B cell (primary cell): ENCODE data around the gene MLLT3. TPM values are rescaled to one million over a fixed set of nuclear protein-coding genes. Genes with fewer than 3 reads are reported as not detected.

Experiments used
- ATAC-seq: fragments of 200-7000 bp; cut with Tn5 transposase; one replicate; pipeline ENCODE4 v1.10.0; 2021; ENCODE audit warnings: low read depth, mild to moderate bottlenecking, moderate number of reproducible peaks, moderate library complexity
- CTCF ChIA-PET: fragments of 350-600 bp; sonication (Branson Sonifier 250); formaldehyde crosslinking; loops from one replicate; lab custom pipeline; 2021; ENCODE audit warnings: antibody characterized with exemption, inconsistent platforms; lab: Charles Lee
- POLR2A ChIA-PET: fragments of 350-600 bp; sonication (Branson Sonifier 250); formaldehyde crosslinking; loops from one replicate; lab custom pipeline; 2021; ENCODE audit warnings: antibody characterized with exemption; lab: Charles Lee
- DNase-seq: peaks from one replicate; pipeline ENCODE4 v3.0.0; 2013
- H2AFZ ChIP-seq: 2 replicates; pipeline ENCODE4 v1.6.1; 2012; ENCODE audit warnings: mild to moderate bottlenecking, low read depth, low read length; ENCODE audit not compliant: insufficient read depth, poor library complexity, severe bottlenecking
- H3K27ac ChIP-seq, 2 donors: 1 replicate in 1 of 2; 2 replicates in 1 of 2; pipeline ENCODE4 v1.5.1; 2012 to 2013; ENCODE audit warnings: low read length in 2 of 2, mild to moderate bottlenecking in 2 of 2, moderate library complexity in 1 of 2
- H3K27me3 ChIP-seq, 4 experiments: fragments of 200-600 bp in 1 of 4; sonication (generic) in 1 of 4; replicated peaks in 1 of 4; 1 replicate in 2 of 4; 2 replicates in 2 of 4; pipeline versions ENCODE4 v1.6.1 to v1.7.0; 2013 to 2016; ENCODE audit warnings: low read length in 3 of 4, mild to moderate bottlenecking in 2 of 4, mixed read lengths in 1 of 4, moderate library complexity in 1 of 4; ENCODE audit not compliant: insufficient read depth in 4 of 4, control insufficient read depth in 3 of 4; ENCODE audit errors: control extremely low read depth in 1 of 4
- H3K36me3 ChIP-seq, 2 experiments: replicated peaks in 1 of 2; 1 replicate in 1 of 2; 2 replicates in 1 of 2; pipeline versions ENCODE4 v1.6.1 to v1.7.1; 2013; ENCODE audit warnings: low read length in 1 of 2; ENCODE audit not compliant: insufficient read depth in 2 of 2, control insufficient read depth in 1 of 2; ENCODE audit errors: control extremely low read depth in 1 of 2, extremely low read depth in 1 of 2
- H3K4me1 ChIP-seq, 2 donors: fragments of 200-600 bp in 1 of 2; sonication (generic) in 1 of 2; 1 replicate in 1 of 2; 2 replicates in 1 of 2; pipeline versions ENCODE4 v1.5.1 to v1.6.1; 2013 to 2017; ENCODE audit warnings: low read length in 2 of 2; ENCODE audit not compliant: control insufficient read depth in 2 of 2, insufficient read depth in 2 of 2
- H3K4me2 ChIP-seq: replicated peaks from 2 replicates; pipeline ENCODE3; 2012; ENCODE audit warnings: mild to moderate bottlenecking, low read depth, low read length; ENCODE audit not compliant: poor library complexity, severe bottlenecking
- H3K4me3 ChIP-seq, 5 experiments: fragments of 200-600 bp in 1 of 5; sonication (generic) in 1 of 5; 1 replicate in 3 of 5; 2 replicates in 2 of 5; pipeline versions ENCODE4 v1.5.1 to v1.7.0; 2011 to 2016; ENCODE audit warnings: low read length in 4 of 5, mild to moderate bottlenecking in 4 of 5, low read depth in 2 of 5, control low read depth in 1 of 5, moderate library complexity in 1 of 5; ENCODE audit not compliant: insufficient read depth in 1 of 5; ENCODE audit errors: control extremely low read depth in 1 of 5, extremely low read depth in 1 of 5
- H3K79me2 ChIP-seq: fragments of 200-600 bp; sonication (generic); one replicate; pipeline ENCODE4 v1.6.0; 2016; ENCODE audit warnings: low read length; ENCODE audit not compliant: control insufficient read depth, insufficient read depth
- H3K9ac ChIP-seq: fragments of 200-600 bp; sonication (generic); 2 replicates; pipeline ENCODE4 v1.6.1; 2017; ENCODE audit warnings: mild to moderate bottlenecking, low read length, moderate library complexity
- H3K9me3 ChIP-seq, 3 donors: one replicate each; pipeline versions ENCODE4 v1.6.1 to v1.7.1; 2013; ENCODE audit warnings: low read length in 2 of 3; ENCODE audit not compliant: control insufficient read depth in 2 of 3, insufficient read depth in 1 of 3; ENCODE audit errors: control extremely low read depth in 1 of 3
- H4K20me1 ChIP-seq: 2 replicates; pipeline ENCODE4 v1.6.0; 2012; ENCODE audit warnings: mild to moderate bottlenecking, low read length; ENCODE audit not compliant: insufficient read depth, control insufficient read depth, poor library complexity, severe bottlenecking
- H3K27ac Mint-ChIP-seq: one replicate; pipeline ENCODE4 v1.8.0; 2021; ENCODE audit warnings: mixed read lengths
- H3K27me3 Mint-ChIP-seq: one replicate; pipeline ENCODE4 v1.8.0; 2021; ENCODE audit warnings: mixed read lengths
- H3K4me1 Mint-ChIP-seq: one replicate; pipeline ENCODE4 v1.8.0; 2021; ENCODE audit warnings: mixed read lengths
- H3K4me3 Mint-ChIP-seq: one replicate; pipeline ENCODE4 v1.8.0; 2021; ENCODE audit warnings: mixed read lengths
- H3K9me3 Mint-ChIP-seq: one replicate; pipeline ENCODE4 v1.8.0; 2022; ENCODE audit warnings: mixed read lengths; ENCODE audit not compliant: insufficient read depth
- CTCF ChIP-seq: fragments of 200-600 bp; IDR thresholded peaks from one replicate; pipeline ENCODE4 v1.8.0; 2022; ENCODE audit warnings: antibody characterized with exemption, mild to moderate bottlenecking
- EZH2 ChIP-seq: IDR thresholded peaks from 2 replicates; pipeline ENCODE4 v1.6.1; 2012; ENCODE audit warnings: borderline replicate concordance, low read depth, mild to moderate bottlenecking, moderate library complexity, low read length; ENCODE audit not compliant: insufficient read depth, poor library complexity, severe bottlenecking
- WGBS: methylation state at CpG from one replicate; pipeline ENCODE4 v1.1.5; 2013; ENCODE audit warnings: missing lambda C conversion rate; ENCODE audit not compliant: insufficient coverage; 5-methylcytosine and 5-hydroxymethylcytosine counted together
- intact Hi-C: fragments of 100-400 bp; cut with micrococcal nuclease; formaldehyde crosslinking; loops from one replicate; pipeline ENCODE4 v1.10.0; 2022
- polyA plus RNA-seq: library from polyadenylated mRNA; depleted of rRNA; stranded (reverse); fragments of >200 nt; gene quantifications from 2 replicates; pipeline ENCODE4 v1.2.3, GENCODE V29; 2012
- total RNA-seq, 2 donors: library from RNA; stranded (reverse); fragments of 120-200 nt in 1 of 2; gene quantifications; 1 replicate in 1 of 2; 2 replicates in 1 of 2; pipeline versions ENCODE4 v1.2.3 to v1.2.4, GENCODE V29; 2013 to 2022

Gene MLLT3
- total and polyA plus RNA-seq, 2 donors (not counting 1 experiment from before 2014, with no cell fraction given) = 3.4 to 3.6 TPM

- ChIA-PET POLR2A (no interaction called here), CTCF (no interaction called here)
- intact Hi-C loops = no loop called here
- H3K4me2 ChIP-seq = no peak overlapping the region
- no peak overlapping the region for H3K4me3 ChIP-seq
- WGBS = 100% methylated on average over 1 of the region's 2 CpGs
- no peaks in the 10 kb centered on the region for H3K36me3 ChIP-seq
- ATAC-seq (no peak), DNase-seq (no peak)
- no peak overlapping the region for H3K9ac ChIP-seq
- Mint-ChIP-seq H3K9me3 (no peaks in the 10 kb centered on the region), H3K27ac (no peak overlapping the region), H3K4me1 (no peaks in the 10 kb centered on the region), H3K4me3 (no peak overlapping the region), H3K27me3 (peaks cover 11% of the 10 kb centered on the region)
- H3K4me1 ChIP-seq = no peaks in the 10 kb centered on the region
- no peak overlapping the region for H3K27ac ChIP-seq
- H3K27me3 ChIP-seq = no peaks in the 10 kb centered on the region
- H4K20me1 ChIP-seq = no peaks in the 10 kb centered on the region
- no peaks in the 10 kb centered on the region for H3K9me3 ChIP-seq
- no peak overlapping the region for H2AFZ ChIP-seq
- TF ChIP-seq CTCF (no peak), EZH2 (no peak)
- H3K79me2 ChIP-seq = no peaks in the 10 kb centered on the region
Measured at GRCh38 chr9:20437476-20437875, 184.8 kb downstream of the MLLT3 start.

GRCh38 chr9:20436476-20437195 is 185.7 kb downstream of the MLLT3 start:
- no peaks in the 10 kb centered on the region for H3K9me3 ChIP-seq
- no peak overlapping the region for H3K27ac ChIP-seq
- Mint-ChIP-seq H3K9me3 (no peaks in the 10 kb centered on the region), H3K4me1 (no peaks in the 10 kb centered on the region), H3K27me3 (peaks cover 11% of the 10 kb centered on the region), H3K27ac (no peak overlapping the region), H3K4me3 (no peak overlapping the region)
- no peak for ATAC-seq
- no peaks in the 10 kb centered on the region for H3K27me3 ChIP-seq
- H3K9ac ChIP-seq = no peak overlapping the region
- no peaks in the 10 kb centered on the region for H3K79me2 ChIP-seq
- H3K36me3 ChIP-seq = no peaks in the 10 kb centered on the region
- H3K4me1 ChIP-seq = no peaks in the 10 kb centered on the region
- DNase-seq = no peak
- ChIA-PET CTCF (no interaction called here), POLR2A (no interaction called here)
- H4K20me1 ChIP-seq = no peaks in the 10 kb centered on the region
- intact Hi-C loops = no loop called here
- TF ChIP-seq CTCF = no peak
- TF ChIP-seq EZH2 = no peak
- no peak overlapping the region for H2AFZ ChIP-seq
- no CpG with 5 or more reads among the region's 1 CpG for WGBS
- no peak overlapping the region for H3K4me2 ChIP-seq
- no peak overlapping the region for H3K4me3 ChIP-seq
